GM18873 (cell line): ENCODE measurements around the gene RNF224.
A peak's percentile ranks its signal among the peaks of the same experiment; 100 is the strongest.

ENCODE experiments used
- ATAC-seq: cut with Tn5 transposase; IDR thresholded peaks from one replicate; pipeline ENCODE4 v1.9.1; 2021; ENCODE audit warnings: mild to moderate bottlenecking, moderate library complexity, moderate number of reproducible peaks; ENCODE audit not compliant: unreplicated experiment, low FRiP score

RNF224 gene

GRCh38 chr9:137191691-137192447 lies 35.4 kb upstream of the RNF224 start:
- no peak for ATAC-seq

DNA sequence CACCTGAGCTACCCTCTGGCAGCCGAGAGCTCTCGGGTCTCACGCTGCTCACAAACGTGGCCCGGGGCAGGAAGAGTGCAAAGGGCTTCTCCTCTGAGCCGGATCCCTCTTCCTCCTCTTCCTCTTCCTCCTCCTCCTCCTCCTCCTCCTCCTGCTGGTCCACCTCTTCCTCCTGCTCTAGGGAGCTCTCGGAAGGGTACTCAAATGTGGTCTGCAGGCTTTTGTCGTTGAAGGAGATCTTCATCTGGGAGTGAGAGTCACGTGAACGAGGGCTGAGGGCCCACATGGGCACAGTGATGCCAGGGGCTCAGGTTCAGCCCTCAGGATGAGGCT lies 34.9 kb upstream of the RNF224 start:
- no peak for ATAC-seq

DNA sequence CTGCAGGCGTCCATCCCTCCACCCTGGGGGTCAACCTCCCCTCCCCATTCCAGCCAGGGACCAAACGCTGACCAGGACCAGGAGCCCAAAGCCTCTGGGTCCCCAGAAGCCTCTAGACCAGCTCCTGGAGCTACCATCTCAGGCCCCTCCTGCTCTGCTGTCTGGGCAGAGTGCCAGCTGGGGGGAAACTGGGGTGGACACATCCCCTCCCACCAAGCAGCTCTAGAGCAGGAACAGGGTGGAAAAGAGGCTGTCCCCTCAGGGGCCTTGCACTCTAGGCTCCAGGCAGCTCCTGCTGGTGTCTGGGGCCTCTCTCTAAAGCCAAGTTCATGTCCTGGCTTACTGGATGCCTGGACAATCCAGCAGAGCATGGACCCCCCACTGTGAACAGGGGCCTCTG lies 34.4 kb upstream of the RNF224 start:
- no peak for ATAC-seq

DNA sequence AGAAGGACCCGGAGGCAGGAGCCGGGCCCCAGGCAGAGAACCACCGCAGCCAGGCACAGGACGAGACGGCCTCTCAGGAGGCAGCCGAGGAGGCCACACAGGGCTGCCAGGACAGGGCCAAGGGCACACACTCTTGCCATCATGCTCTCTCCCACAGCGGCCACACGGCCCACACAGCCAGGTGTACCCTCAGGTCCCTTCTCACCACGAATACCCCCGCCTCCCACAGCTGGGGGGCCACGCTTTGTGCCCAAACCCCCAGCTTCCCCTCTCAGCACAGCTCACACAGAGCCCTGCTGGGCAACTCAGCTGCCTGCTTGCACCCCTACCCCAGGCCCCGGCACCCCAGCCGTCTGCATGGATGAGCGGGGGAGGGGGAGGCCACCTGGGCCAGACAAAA lies 33.5 kb upstream of the RNF224 start:
- ATAC-seq: no peak

GRCh38 chr9:137194388-137194787 lies 32.9 kb upstream of the RNF224 start:
- ATAC-seq: no peak

GRCh38 chr9:137194909-137195308 lies 32.4 kb upstream of the RNF224 start:
- no peak for ATAC-seq

GRCh38 chr9:137195525-137196220 lies 31.6 kb upstream of the RNF224 start:
- no peak for ATAC-seq

GRCh38 chr9:137198051-137198901 lies 29.0 kb upstream of the RNF224 start:
- ATAC-seq: no peak

DNA sequence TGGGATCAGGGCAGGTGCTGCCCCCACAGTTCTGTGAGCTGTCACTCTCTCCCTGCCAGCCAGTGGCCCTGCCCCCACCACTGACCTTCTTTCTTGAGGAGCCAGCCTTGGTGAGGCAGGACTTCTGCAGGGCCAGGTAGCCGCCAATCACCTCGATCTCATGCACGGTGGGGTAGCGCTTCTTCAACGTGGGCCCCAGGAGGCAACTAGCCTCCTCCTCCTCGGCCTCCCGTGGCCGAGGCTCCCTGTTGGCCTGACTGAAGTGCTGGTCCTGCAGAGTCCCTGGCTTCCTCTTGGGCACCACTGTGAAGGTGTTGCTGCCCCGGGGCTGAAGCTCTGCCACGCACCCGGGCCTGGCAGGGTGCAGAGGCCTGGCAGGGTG lies 28.4 kb upstream of the RNF224 start:
- ATAC-seq: no peak

- no peak for ATAC-seq
Observed at GRCh38 chr9:137199411-137200121, 27.7 kb upstream of the RNF224 start.

- ATAC-seq: peak; percentile 86
Observed at GRCh38 chr9:137200311-137201204, 26.7 kb upstream of the RNF224 start, which contains the start of gene TPRN. Gene TPRN, minus strand, starts transcription at chr9:137200741. Its CDS starts 30 bp downstream, at chr9:137200711.

GRCh38 chr9:137201205-137201868 lies 26.0 kb upstream of the RNF224 start:
- no peak for ATAC-seq

DNA sequence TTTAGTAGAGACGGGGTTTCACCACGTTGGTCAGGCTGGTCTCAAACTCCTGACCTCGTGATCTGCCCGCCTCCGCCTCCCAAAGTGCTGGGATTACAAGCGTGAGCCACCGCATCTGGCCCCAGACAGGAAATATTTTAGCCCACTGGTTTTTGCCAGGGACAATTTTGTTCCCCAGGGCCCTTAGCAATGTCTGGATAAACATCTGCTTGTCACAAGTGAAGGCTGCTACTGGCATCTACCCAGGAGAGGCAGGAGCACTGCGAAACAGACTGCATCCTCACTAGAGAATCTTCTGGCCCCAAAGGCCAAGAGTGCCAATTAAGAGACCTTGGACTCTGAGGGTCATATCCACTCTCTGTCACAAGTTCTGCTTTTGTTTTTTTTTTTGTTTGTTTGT lies 24.3 kb upstream of the RNF224 start:
- no peak for ATAC-seq

DNA sequence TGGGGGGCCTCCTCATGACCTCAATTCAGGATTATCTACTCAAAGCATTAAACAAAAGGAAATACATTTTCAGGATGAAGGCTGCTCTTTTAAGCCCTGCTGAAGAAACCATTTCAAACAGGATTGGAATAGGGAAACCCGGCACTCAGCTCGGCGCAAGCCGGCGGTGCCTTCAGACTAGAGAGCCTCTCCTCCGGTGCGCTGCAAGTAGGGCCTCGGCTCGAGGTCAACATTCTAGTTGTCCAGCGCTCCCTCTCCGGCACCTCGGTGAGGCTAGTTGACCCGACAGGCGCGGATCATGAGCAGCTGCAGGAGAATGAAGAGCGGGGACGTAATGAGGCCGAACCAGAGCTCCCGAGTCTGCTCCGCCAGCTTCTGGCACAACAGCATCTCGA lies 22.6 kb upstream of the RNF224 start:
- ATAC-seq: no peak

- no peak for ATAC-seq
Observed at GRCh38 chr9:137205126-137206069, 21.9 kb upstream of the RNF224 start, which contains the start of the genes NDOR1 and TMEM203. Gene NDOR1, plus strand, starts transcription at chr9:137205700. Its CDS starts 78 bp downstream, at chr9:137205778. Gene TMEM203, minus strand, starts transcription at chr9:137205648. Its CDS starts 234 bp downstream, at chr9:137205414.

- ATAC-seq: no peak
Observed at GRCh38 chr9:137206602-137207001, 20.7 kb upstream of the RNF224 start.

- ATAC-seq: no peak
Observed at GRCh38 chr9:137211532-137211931, 15.8 kb upstream of the RNF224 start.

DNA sequence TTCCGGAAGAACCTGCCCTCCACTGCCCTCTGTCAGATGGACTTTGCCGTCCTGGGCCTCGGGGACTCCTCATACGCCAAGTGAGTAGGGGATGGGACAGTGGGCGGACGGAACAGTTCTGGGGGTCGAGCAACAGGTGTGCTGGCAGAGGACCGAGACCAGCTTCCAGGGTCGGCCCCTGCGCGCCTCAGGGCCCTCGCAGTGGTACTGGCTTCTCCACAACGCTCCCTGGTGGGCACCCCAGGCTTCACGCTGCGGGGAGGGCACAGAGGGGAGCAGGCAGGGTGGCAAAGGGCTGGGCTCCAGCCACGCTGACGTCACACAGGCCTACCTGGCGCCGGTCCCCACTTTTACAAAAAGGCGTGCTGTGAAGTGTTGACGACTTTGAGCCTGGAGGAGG lies 14.8 kb upstream of the RNF224 start:
- no peak for ATAC-seq
